CMK (cell line): ENCODE measurements around the gene PLA2G10.
"Not testable (repeated sequence)": the region's sequence is repeated elsewhere in the genome, so short reads cannot be mapped to it uniquely, and the experiment has no call there.

Source experiments
- DNase-seq: peaks from one replicate; pipeline ENCODE4 v3.0.0-alpha.2; 2010; ENCODE audit warnings: low read depth

The PLA2G10 gene

DNA sequence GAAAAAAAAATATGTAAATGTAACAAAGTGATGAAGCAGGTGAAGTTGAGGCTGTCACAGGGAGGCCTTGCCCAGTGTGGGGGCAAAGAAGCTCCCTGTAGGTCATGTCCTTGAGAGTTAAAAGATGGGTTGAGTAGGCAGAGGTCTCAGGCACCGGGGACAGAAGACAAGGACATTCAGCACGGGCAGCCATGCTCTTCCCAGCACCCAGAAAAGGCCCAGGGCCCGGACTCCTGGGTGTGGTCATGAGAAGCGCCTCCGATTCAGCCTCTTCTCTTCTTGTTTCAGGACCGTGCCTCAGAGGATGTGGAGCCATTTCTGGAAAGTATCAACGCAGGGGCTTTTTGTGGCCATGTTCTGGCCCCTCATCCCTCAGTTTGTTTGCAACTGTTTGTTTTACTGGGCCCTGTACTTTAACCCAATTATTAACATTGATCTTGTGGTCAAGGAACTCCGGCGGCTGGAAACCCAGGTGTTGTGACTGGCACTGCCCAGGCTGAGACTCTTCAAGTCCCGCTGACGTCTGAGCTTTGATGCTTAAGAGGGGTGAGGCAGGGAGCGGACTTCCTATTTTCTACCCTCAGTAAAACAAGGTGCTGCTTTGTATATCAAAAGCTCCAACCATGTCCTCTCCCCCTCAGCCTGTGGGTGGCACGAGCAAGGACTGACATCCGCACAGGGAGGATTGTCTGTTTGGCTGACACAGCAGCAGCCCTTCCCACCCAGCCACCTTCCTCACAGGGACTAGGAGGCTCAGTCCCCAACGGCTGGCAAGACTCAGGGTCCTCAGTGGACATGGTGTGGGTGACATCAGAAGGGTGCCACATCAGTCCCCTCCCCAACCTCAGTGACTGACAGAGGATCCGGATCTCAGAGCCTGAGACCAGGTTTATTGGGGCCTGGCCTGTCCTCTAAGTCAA is 26.5 kb downstream of the PLA2G10 start:
- no peak for DNase-seq

DNA sequence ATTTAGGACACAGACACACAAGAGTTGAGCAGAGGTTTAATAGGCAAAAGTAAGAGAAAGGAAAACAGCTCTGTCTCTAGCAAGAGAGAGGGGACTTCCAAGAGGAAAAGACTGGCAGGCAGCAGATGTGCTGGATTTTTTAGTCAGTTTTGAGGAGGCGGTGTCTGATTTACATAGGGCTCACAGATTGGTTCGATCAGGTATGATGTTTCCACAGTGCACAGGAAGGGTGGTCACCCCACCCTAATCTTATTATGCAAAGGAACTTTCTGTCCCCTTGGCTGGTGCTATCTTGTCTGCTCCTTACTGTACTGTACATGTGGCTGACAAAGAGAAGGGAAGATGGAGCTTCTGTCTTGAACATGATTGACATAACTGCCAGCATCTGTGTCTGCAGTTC is 36.0 kb downstream of the PLA2G10 start:
- DNase-seq, result no peak

DNA sequence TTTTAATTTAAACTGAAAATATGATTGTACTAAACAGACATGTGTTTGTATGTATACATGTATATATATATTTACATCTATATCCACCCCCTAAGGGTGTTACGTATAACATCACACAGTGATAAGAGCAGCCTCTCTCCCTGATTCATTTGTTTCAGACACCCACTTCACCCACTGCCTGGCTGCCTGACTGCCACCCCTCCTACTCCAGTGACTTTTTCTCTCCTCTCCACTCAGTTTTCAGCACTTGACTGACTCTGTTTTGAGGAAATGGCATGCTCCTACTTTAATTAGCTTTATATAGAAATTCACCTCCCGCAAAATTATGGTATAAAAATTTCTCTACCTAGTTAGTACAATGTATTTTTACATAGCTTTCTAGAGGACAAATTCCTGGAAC is 41.4 kb downstream of the PLA2G10 start:
- no peak for DNase-seq

DNA sequence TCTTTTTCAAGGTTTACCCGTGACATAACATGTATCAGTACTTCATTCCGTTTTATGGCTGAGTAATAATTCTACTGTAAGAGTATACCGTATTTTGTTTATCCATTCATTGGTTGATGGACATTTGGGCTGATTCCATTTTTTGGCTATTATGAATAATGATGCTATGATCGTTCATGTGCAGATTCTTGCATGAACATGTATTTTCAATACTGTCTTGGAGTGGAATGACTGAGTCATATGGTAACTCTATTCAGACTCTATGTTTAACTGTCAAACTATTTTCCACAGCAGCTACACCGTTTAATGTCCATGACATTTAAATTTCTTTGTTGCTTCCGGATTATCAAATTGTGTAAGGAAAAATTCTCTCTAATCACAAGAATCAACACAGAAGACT is 43.5 kb downstream of the PLA2G10 start:
- DNase-seq, result no peak

DNA sequence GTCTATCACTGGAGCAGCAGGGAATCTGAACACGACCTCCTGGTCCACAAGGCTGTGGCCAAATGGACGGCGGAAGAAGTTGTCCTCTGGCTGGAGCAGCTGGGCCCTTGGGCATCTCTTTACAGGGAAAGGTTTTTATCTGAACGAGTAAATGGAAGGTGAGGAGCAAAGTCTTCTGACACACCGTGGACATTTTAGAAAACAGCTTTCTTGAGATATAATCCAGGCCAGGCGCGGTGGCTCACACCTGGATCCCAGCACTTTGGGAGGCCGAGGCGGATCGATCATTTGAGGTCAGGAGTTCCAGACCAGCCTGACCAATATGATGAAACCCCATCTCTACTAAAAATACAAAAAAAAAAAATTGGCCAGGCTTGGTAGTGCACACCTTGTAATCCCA is 44.3 kb downstream of the PLA2G10 start:
- no peak for DNase-seq

DNA sequence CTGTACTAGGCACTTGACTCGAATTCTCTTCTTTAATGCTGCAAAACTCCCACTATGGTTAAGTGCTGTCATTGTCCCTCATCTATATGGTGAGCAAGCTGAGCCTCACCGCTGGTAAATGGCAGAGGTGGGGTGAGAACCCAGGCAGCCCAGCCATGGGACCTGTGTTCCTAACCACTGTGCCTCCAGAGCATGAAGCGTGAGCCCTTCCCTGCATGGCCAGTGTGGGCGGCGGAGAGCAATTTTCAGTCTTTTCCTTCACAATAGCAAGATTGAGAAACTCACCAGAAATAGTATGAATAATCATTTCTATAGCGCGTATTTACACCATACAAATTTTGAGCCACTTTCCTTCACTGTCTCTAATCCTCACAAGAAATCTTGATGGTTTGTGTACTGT is 52.2 kb downstream of the PLA2G10 start:
- no peak for DNase-seq

DNA sequence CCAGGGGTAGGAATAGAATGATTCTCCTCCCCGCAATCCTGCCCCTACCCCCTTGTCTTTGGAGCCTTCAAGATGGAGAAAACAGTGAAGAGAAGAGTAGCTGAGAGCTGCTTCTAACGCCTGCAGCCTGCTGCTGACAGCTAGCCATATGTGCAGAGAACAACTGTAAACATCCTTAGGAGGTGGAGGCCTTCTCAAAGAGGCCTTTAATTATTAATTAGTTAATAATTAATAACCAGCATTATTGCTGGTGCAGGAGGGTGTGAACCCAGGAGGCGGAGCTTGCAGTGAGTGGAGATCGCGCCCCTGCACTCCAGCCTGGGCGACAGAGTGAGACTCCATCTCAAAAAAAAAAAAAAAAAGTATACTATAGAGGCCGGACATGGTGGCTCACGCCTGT is 52.9 kb downstream of the PLA2G10 start:
- no peak for DNase-seq

DNA sequence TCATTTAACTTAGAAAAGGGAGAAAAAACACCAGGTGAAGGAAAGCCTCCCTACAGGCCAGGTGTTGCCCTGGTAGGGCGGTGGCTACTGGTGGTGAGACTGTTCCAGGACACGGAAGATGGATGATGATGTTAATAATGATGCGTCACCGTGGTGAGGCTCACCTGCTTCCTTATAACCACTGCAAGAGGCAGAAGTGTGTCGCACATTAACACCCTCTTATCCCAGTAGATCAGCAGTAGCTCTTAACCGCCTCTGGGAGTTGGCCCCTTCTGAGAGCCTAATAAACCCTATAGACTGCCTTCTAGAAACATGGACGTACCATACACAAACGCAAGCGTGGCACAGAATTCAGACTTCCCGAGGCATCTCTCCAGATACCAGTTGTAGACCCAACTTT is 53.6 kb downstream of the PLA2G10 start:
- DNase-seq, result no peak

DNA sequence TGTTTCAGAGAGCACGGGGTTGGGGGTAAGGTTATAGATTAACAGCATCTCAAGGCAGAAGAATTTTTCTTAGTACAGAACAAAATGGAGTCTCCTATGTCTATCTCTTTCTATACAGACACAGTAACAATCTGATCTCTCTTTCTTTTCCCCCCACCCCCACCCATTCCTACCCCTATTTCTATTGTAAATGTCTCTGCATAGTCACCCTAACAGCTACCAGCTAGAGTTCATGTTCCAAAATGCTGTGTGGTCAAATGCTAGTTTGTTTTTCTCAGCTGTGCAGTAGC is 57.2 kb downstream of the PLA2G10 start:
- not testable (repeated sequence) for DNase-seq

DNA sequence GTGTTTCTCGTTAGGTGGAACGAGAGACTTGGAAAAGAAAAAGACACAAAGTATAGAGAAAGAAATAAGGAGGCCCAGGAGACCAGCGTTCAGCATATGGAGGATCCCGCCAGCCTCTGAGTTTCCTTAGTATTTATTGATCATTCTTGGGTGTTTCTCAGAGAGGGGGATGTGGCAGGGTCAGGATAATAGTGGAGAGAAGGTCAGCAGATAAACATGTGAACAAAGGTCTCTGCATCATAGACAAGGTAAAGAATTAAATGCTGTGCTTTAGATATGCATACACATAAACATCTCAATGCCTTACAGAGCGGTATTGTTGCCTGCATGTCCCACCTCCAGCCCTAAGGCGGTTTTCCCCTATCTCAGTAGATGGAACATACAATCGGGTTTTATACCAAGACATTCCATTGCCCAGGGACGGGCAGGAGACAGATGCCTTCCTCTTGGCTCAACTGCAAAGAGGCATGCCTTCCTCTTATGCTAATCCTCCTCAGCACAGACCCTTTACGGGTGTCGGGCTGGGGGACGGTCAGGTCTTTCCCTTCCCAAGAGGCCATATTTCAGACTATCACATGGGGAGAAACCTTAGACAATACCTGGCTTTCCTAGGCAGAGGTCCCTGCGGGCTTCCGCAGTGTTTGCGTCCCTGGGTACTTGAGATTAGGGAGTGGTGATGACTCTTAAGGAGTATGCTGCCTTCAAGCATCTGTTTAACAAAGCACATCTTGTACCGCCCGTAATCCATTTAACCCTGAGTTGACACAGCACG is 57.7 kb downstream of the PLA2G10 start:
- DNase-seq, result not testable (repeated sequence)

DNA sequence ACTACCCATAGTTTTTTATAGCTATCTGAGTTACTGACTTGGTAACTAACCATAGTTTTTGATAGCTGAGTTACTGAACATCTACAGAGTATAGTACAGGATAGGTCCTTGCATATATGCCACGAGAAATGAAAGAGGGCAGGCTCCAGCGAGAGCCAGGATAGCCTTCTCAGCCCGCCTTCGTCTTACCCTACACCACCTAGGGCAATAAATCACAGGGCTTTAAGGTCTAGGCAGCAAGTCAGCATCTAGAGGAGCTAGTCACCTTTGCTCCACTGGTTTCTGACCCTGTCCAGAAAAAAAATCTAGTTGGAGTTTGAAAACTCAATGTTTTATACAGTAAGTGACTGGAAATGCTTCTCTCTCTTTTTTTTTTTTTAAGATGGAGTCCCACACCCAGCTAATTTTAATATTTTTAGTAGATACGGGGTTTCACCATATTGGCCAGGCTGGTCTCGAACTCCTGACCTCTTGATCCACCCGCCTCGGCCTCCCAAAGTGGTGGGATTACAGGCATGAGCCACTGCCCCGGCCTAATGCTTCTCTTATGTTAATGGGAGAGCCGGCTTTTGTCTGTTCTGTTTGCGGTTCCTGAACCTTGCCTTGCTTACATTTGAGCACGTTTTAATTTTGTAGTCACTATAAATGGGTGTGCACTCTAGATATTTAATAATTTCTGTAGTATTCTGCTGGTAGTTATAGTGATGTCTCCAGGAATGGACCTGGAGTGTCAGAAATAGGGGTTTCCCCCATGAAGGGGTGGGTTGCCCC is 58.5 kb downstream of the PLA2G10 start:
- no peak for DNase-seq

DNA sequence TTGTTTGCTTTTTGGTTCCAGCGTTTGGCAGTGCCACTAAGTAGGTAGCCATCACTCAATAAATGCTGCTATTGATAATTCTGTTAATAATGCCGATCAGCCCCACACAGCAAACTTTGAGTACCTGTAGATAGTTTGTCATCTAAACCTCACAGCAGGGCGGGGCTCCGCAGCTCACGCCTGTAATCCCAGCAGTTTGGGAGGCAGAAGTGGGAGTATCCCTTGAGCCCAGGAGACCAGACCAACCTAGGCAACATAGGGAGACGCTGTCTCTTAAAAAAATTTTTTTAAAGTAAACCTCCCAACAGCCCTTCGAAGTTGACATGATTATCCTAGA is 59.8 kb downstream of the PLA2G10 start:
- DNase-seq, result no peak

DNA sequence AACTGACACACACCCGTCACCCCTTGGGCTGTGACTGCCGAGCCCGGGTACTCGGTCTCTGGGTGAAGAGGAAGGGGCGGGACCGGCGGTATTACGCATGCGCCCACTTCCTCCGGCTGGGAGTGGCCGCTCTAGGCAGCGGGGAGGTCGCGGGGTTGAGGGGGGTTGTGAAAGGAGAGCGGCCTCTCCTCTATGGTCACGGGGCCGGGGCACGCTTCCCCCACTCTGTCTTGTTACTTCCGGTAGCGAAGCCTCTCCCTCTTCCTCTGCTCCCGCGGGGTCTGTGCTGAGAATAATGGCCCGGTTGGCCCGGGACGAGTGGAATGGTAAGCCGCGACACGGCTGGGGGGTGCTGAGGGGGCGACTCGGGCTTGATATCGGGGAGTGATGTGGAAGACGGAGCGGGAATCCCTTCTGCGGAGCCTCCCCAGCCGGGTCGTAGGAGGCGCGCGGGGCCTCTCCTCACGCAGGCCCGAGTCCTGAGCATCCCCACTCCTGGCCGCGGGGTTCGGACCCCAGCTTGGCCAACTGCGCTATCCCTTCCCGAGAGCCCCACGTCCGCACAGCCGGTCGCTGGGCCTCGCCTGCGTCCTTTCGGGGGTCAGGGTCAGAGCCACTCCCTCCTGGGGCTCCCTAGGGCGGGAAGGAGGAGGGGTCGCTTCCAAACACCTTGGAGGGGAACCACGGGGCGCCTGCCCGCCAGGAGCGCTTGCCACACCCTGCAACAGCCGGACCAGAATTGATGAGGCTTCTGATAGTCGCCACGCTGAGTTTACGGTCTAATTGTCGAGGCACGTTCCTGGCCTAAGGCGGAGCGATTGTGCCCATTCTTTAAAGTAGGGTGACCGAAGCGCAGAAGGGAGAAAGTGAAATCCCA is 61.2 kb downstream of the PLA2G10 start, which contains the start of gene BFAR:
BFAR (plus strand) TSS at position 259 of the 877 bp plus-strand sequence. CDS start 11,396 bp downstream, outside the sequence.
- peak; percentile 92 for DNase-seq

DNA sequence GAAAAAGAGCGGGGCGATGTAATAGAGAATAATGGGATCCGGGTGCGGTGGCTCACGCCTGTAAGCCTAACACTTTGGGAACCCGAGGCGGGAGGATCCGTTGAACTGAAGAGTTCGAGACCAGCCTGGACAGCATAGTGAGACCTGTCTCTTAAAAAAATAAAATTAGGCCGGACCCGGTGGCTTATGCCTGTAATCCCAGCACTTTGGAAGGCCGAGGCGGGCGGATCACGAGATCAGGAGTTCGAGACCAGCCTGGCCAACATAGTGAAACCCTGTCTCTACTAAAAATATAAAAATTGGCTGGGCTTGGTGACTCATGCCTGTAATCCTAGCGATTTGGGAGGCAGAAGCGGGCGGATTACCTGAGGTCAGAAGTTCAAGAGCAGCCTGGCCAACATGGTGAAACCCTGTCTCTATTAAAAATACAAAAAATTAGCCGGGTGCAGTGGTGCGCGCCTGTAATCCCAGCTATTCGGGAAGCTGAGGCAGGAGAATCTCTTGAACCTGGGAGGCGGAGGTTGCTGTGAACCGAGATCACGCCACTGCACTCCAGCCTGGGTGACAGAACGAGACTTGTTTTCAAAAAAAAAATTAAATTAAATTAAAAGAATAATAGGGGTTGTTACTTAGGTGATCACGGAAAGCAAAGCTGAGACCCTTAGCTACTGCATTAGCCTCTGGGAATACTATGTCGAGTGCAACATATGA is 63.3 kb downstream of the PLA2G10 start:
- DNase-seq, result not testable (repeated sequence)

DNA sequence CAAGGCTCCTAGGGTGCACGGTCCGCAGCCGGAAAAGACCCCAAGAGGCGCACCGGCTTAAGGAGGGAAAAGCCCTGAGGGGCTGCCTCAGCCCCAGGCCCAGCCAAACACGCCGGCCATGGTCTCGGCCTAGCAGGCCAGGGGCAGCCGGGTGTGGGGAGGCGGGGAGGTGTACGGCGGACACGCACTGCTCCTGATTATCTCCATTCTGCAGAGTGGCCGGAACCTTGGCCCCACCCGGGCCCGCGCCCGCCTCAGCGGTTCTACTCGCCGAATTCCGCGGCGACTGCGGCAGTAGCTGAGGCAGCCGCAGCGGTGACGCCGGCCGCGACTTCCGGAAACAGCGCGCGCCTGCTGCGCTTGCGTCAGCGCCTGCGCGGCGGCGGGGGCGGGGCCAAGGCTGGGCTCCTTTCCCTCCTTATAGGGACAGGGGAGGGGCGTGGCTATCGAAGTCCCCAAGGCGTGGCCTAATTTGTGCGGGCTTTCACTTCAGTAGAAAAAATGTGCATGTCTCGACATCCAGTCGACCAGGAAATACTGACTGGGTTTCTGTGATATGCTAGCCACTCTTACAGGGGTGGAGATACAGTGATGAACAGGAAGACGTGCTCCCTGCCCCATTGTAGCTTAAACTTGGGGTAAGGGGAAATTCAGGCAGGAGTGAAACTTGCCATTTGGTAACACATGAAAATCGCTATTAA is 64.0 kb downstream of the PLA2G10 start, which contains the start of gene PARN:
PARN (minus strand) TSS at position 342 of the 701 bp plus-strand sequence; CDS start at position 207, 135 bp downstream.
- peak; percentile 94 for DNase-seq

DNA sequence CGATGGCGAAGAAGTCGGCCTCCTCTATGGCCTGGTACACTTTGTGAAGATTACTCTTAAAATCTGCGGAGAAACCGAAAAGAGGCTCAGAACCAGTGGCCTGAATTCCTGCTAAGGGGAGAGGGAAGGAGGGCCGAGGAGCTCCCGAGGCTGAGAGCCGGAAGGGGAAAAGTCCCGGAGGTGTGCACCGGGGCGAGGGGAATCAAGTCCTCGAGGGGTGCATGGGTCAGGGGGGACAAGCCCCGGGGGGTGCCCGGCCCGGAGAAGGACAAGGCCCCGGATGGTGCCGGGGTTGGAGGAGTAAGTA is 64.5 kb downstream of the PLA2G10 start:
- no peak for DNase-seq

DNA sequence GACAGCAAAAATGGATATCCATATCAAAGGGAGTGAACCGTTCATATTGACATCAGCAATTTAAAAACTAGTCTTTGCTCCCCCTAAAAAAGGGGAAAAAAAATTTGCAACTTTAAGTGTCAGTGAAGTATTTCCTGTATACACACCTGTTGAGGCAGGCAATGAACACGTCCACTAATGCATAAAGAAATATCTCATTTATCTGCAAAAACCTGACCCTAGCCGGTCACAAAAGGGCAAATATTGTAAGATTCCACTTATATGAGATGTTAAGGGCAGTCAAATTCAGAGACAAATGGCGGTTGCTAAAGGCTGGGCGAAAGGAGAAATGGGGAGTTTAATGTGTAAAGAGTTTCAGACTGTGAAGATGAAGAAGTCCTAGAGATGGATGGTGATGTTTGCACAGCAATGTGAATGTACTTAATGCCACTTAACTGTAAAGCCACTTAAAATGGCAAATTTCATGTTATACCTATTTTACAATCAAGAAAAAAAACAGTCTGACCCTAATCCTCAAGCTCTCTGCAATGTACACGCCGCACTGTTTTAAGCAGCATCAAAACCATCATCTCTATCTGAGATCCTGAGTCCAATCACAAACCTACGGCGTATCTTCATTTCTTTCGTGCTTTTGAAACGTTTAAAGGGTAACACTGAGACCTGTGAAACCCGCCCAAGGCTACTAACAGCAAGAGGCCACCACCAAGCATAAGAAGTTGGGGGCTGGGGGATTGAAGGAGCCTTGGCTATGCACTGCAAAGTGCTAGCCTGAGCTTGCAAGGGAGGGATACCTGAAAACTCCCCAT is 65.1 kb downstream of the PLA2G10 start:
- no peak for DNase-seq

DNA sequence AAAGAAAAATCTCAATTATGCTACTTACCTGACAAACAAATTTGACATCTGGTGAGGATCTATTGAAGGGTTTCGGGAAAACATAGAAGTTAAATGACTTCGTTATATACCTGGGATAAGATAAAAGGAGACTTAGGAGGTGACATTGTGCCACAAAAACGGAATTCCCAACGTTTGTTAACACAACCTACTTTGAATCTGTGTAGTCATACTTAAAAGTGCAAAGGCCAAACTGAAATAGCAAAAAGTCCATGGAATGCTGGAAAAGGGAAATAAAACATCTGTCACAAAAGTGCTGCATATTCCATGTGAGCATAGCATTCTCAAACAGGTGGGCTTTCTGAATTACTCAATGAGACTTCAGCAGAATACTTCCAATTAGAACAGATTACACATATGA is 67.0 kb downstream of the PLA2G10 start:
- DNase-seq, result no peak
